Neuron (in vitro differentiated cells): ENCODE data around the gene DKC1.

Source experiments
- H2AFZ ChIP-seq: one replicate; pipeline ENCODE4 v1.6.1; 2013; ENCODE audit warnings: low read depth, mild to moderate bottlenecking, inconsistent platforms, low read length, moderate library complexity
- H3K27me3 ChIP-seq: one replicate; pipeline ENCODE4 v1.6.1; 2013; ENCODE audit warnings: low read length; ENCODE audit not compliant: insufficient read depth
- H3K36me3 ChIP-seq: one replicate; pipeline ENCODE4 v1.6.1; 2013; ENCODE audit warnings: low read length; ENCODE audit not compliant: insufficient read depth
- H3K4me1 ChIP-seq: one replicate; pipeline ENCODE4 v1.6.1; 2013; ENCODE audit warnings: low read length; ENCODE audit not compliant: insufficient read depth
- H3K4me3 ChIP-seq: 2 replicates; pipeline ENCODE4 v1.5.1; 2013; ENCODE audit warnings: mild to moderate bottlenecking, low read length, moderate library complexity
- H3K9me3 ChIP-seq: one replicate; pipeline ENCODE4 v1.6.1; 2013; ENCODE audit warnings: low read length

The DKC1 gene

GRCh38 chrX:154730253-154730891 lies 32.3 kb upstream of the DKC1 start:
- H3K27me3 ChIP-seq, result peaks cover 12% of the 10 kb centered on the region
- H3K36me3 ChIP-seq, result no peaks in the 10 kb centered on the region
- no peak overlapping the region for H2AFZ ChIP-seq
- no peaks in the 10 kb centered on the region for H3K4me1 ChIP-seq
- H3K4me3 ChIP-seq, result no peak overlapping the region
- no peaks in the 10 kb centered on the region for H3K9me3 ChIP-seq

GRCh38 chrX:154731184-154731583 lies 31.5 kb upstream of the DKC1 start:
- Histone ChIP-seq H2AFZ (no peak overlapping the region), H3K4me3 (no peak overlapping the region), H3K27me3 (peaks cover 12% of the 10 kb centered on the region), H3K36me3 (no peaks in the 10 kb centered on the region), H3K9me3 (no peaks in the 10 kb centered on the region), H3K4me1 (no peaks in the 10 kb centered on the region)

- H3K4me1 ChIP-seq, result no peaks in the 10 kb centered on the region
- H3K9me3 ChIP-seq, result no peaks in the 10 kb centered on the region
- H3K27me3 ChIP-seq, result peaks cover 12% of the 10 kb centered on the region
- H2AFZ ChIP-seq, result no peak overlapping the region
- H3K36me3 ChIP-seq, result no peaks in the 10 kb centered on the region
- no peak overlapping the region for H3K4me3 ChIP-seq
These were observed 30.8 kb upstream of the DKC1 start for GRCh38 chrX:154731881-154732280.

- no peak overlapping the region for H3K4me3 ChIP-seq
- H3K4me1 ChIP-seq, result no peaks in the 10 kb centered on the region
- H3K27me3 ChIP-seq, result peaks cover 12% of the 10 kb centered on the region
- H2AFZ ChIP-seq, result no peak overlapping the region
- H3K9me3 ChIP-seq, result no peaks in the 10 kb centered on the region
- no peaks in the 10 kb centered on the region for H3K36me3 ChIP-seq
These were observed 30.1 kb upstream of the DKC1 start for GRCh38 chrX:154732421-154733065.

GRCh38 chrX:154733066-154733425 lies 29.6 kb upstream of the DKC1 start:
- Histone ChIP-seq H3K4me1 (no peaks in the 10 kb centered on the region), H3K27me3 (peaks cover 12% of the 10 kb centered on the region), H3K9me3 (no peaks in the 10 kb centered on the region)

GRCh38 chrX:154734061-154734781 lies 28.4 kb upstream of the DKC1 start:
- Histone ChIP-seq H3K36me3 (no peaks in the 10 kb centered on the region), H3K27me3 (peaks cover 16% of the 10 kb centered on the region), H2AFZ (no peak overlapping the region), H3K4me3 (no peak overlapping the region), H3K4me1 (no peaks in the 10 kb centered on the region), H3K9me3 (no peaks in the 10 kb centered on the region)

More at GRCh38 chrX:154733066-154733425, 29.6 kb upstream of the DKC1 start:
- Histone ChIP-seq H3K4me3 (no peak overlapping the region), H3K36me3 (no peaks in the 10 kb centered on the region), H2AFZ (no peak overlapping the region)

- Histone ChIP-seq H3K9me3 (no peaks in the 10 kb centered on the region), H3K27me3 (peaks cover 16% of the 10 kb centered on the region), H2AFZ (no peak overlapping the region), H3K4me3 (no peak overlapping the region), H3K36me3 (no peaks in the 10 kb centered on the region), H3K4me1 (no peaks in the 10 kb centered on the region)
These were observed 26.8 kb upstream of the DKC1 start for GRCh38 chrX:154735695-154736393.

- Histone ChIP-seq H3K9me3 (no peaks in the 10 kb centered on the region), H3K36me3 (no peaks in the 10 kb centered on the region), H2AFZ (no peak overlapping the region), H3K4me1 (no peaks in the 10 kb centered on the region), H3K4me3 (no peak overlapping the region), H3K27me3 (peaks cover 16% of the 10 kb centered on the region)
These were observed 25.5 kb upstream of the DKC1 start for GRCh38 chrX:154737136-154737535.

- no peaks in the 10 kb centered on the region for H3K4me1 ChIP-seq
- H3K36me3 ChIP-seq, result no peaks in the 10 kb centered on the region
- peaks cover 11% of the 10 kb centered on the region for H3K27me3 ChIP-seq
- no peaks in the 10 kb centered on the region for H3K9me3 ChIP-seq
- H3K4me3 ChIP-seq, result no peak overlapping the region
- H2AFZ ChIP-seq, result no peak overlapping the region
These were observed 24.5 kb upstream of the DKC1 start for GRCh38 chrX:154738011-154738738.

- H3K27me3 ChIP-seq, result peaks cover 4% of the 10 kb centered on the region
- H3K36me3 ChIP-seq, result no peaks in the 10 kb centered on the region
- H3K4me3 ChIP-seq, result no peak overlapping the region
- no peaks in the 10 kb centered on the region for H3K9me3 ChIP-seq
- H3K4me1 ChIP-seq, result no peaks in the 10 kb centered on the region
- no peak overlapping the region for H2AFZ ChIP-seq
These were observed 22.7 kb upstream of the DKC1 start for GRCh38 chrX:154739952-154740465.

GRCh38 chrX:154742613-154743012 lies 20.1 kb upstream of the DKC1 start:
- H2AFZ ChIP-seq, result no peak overlapping the region
- H3K36me3 ChIP-seq, result no peaks in the 10 kb centered on the region
- no peaks in the 10 kb centered on the region for H3K9me3 ChIP-seq
- H3K4me3 ChIP-seq, result no peak overlapping the region
- H3K27me3 ChIP-seq, result peaks cover 4% of the 10 kb centered on the region
- no peaks in the 10 kb centered on the region for H3K4me1 ChIP-seq

GRCh38 chrX:154748712-154749339 lies 13.8 kb upstream of the DKC1 start:
- Histone ChIP-seq H3K9me3 (no peaks in the 10 kb centered on the region), H3K27me3 (peaks cover 44% of the 10 kb centered on the region), H2AFZ (no peak overlapping the region), H3K4me1 (no peaks in the 10 kb centered on the region), H3K4me3 (no peak overlapping the region), H3K36me3 (no peaks in the 10 kb centered on the region)
